Upper lobe of left lung (tissue), 6 donors: ENCODE results near the gene DIAPH2. TPM values are rescaled to one million over a fixed set of nuclear protein-coding genes. Genes with fewer than 3 reads are reported as not detected.

Source experiments
- ATAC-seq, 2 donors: fragments of 200-7000 bp; cut with Tn5 transposase; one replicate each; pipeline ENCODE4 v1.9.1; 2022; ENCODE audit warnings: mild to moderate bottlenecking in 2 of 2, moderate library complexity in 2 of 2; ENCODE audit not compliant: low FRiP score in 2 of 2
- DNase-seq, 2 donors: peaks; one replicate each; pipeline ENCODE4 v3.0.0-alpha.2; 2019 to 2020
- H3K27ac ChIP-seq, 4 donors: fragments of 200-600 bp; sonication (generic); one replicate each; pipeline ENCODE4 v1.5.1; 2016 to 2019
- H3K27me3 ChIP-seq, 4 donors: fragments of 200-600 bp; sonication (generic); one replicate each; pipeline ENCODE4 v1.5.1; 2017 to 2019
- H3K36me3 ChIP-seq, 4 donors: fragments of 200-600 bp; sonication (generic); one replicate each; pipeline ENCODE4 v1.5.1; 2016 to 2019
- H3K4me1 ChIP-seq, 4 donors: fragments of 200-600 bp; sonication (generic); one replicate each; pipeline ENCODE4 v1.5.1; 2018 to 2019
- H3K4me3 ChIP-seq, 4 donors: fragments of 200-600 bp; sonication (generic); one replicate each; pipeline ENCODE4 v1.5.1; 2017 to 2019; ENCODE audit warnings: mild to moderate bottlenecking in 2 of 4, moderate library complexity in 1 of 4
- H3K9me3 ChIP-seq, 4 donors: fragments of 200-600 bp; sonication (generic); one replicate each; pipeline ENCODE4 v1.5.1; 2018 to 2019
- CTCF ChIP-seq, 6 experiments: fragments of 450-650 bp in 4 of 6; fragments of 200-600 bp in 2 of 6; sonication (generic) in 2 of 6; IDR thresholded peaks; one replicate each; pipeline ENCODE4 v1.5.1; 2016 to 2019; ENCODE audit warnings: antibody characterized with exemption in 6 of 6
- EP300 ChIP-seq, 4 donors: sonication (generic); formaldehyde crosslinking; IDR thresholded peaks; one replicate each; pipeline ENCODE4 v1.5.1; 2017; ENCODE audit warnings: antibody characterized with exemption in 4 of 4, control low read depth in 2 of 4
- POLR2A ChIP-seq, 4 donors: fragments of 450-650 bp; IDR thresholded peaks; one replicate each; pipeline ENCODE4 v1.5.1; 2016 to 2017; ENCODE audit warnings: antibody characterized with exemption in 4 of 4, mild to moderate bottlenecking in 2 of 4
- POLR2AphosphoS5 ChIP-seq, 2 donors: sonication (generic); formaldehyde crosslinking; IDR thresholded peaks; one replicate each; pipeline ENCODE4 v1.5.1; 2017; ENCODE audit warnings: antibody characterized with exemption in 2 of 2
- WGBS, 2 donors: methylation state at CpG; one replicate each; pipeline ENCODE4 v1.1.5; 2017 to 2018; 5-methylcytosine and 5-hydroxymethylcytosine counted together
- total RNA-seq, 6 donors: library from RNA; depleted of rRNA in 4 of 6; stranded (reverse); fragments of >200 nt in 4 of 6; gene quantifications; one replicate each; pipeline versions ENCODE4 v1.1.0 to v1.2.1, GENCODE V29; 2016 to 2021
- donor health status: DM: no; HTN: no; CAD: no; lungs with moderate emphysema.
- donor health status: DM: no; HTN: yes; CAD: no; lungs with severe emphysema.

DIAPH2 gene
- total RNA-seq, 6 donors from 2014 or later = 22.5 to 107 (median 44.1) TPM

- H3K4me3 ChIP-seq = no peak overlapping the region
- no peak for DNase-seq
- ATAC-seq = no peak
- H3K36me3 ChIP-seq = no peaks in the 10 kb centered on the region
- 59 to 65% methylated on average over 2 of the region's 2 CpGs for WGBS, 2 donors
- TF ChIP-seq EP300 (IDR thresholded peaks at IDR 0.05) (no peak), POLR2AphosphoS5 (IDR thresholded peaks at IDR 0.05) (no peak), POLR2A (IDR thresholded peaks at IDR 0.05) (no peak), CTCF (IDR thresholded peaks at IDR 0.05) (no peak)
- no peak overlapping the region for H3K27ac ChIP-seq
- H3K27me3 ChIP-seq = no peaks in the 10 kb centered on the region
- no peaks in the 10 kb centered on the region for H3K9me3 ChIP-seq
- H3K4me1 ChIP-seq = no peaks in the 10 kb centered on the region
These were observed 331.5 kb downstream of the DIAPH2 start for GRCh38 chrX:97016106-97016505.

GRCh38 chrX:97021680-97022079 lies 337.0 kb downstream of the DIAPH2 start:
- no peak overlapping the region for H3K27ac ChIP-seq
- ATAC-seq (no peak), DNase-seq (no peak)
- H3K4me1 ChIP-seq = no peaks in the 10 kb centered on the region
- no peaks in the 10 kb centered on the region for H3K9me3 ChIP-seq
- 60 to 77% methylated on average over 3 of the region's 3 CpGs for WGBS, 2 donors
- no peak for TF ChIP-seq EP300 (IDR thresholded peaks at IDR 0.05)
- no peak for TF ChIP-seq POLR2AphosphoS5 (IDR thresholded peaks at IDR 0.05)
- no peak for TF ChIP-seq POLR2A (IDR thresholded peaks at IDR 0.05)
- no peak for TF ChIP-seq CTCF (IDR thresholded peaks at IDR 0.05)
- H3K4me3 ChIP-seq = no peak overlapping the region
- no peaks in the 10 kb centered on the region for H3K36me3 ChIP-seq
- H3K27me3 ChIP-seq = no peaks in the 10 kb centered on the region

- no peak for TF ChIP-seq POLR2A (IDR thresholded peaks at IDR 0.05)
- no peak for TF ChIP-seq EP300 (IDR thresholded peaks at IDR 0.05)
- TF ChIP-seq CTCF (IDR thresholded peaks at IDR 0.05) = no peak
- TF ChIP-seq POLR2AphosphoS5 (IDR thresholded peaks at IDR 0.05) = no peak
- no peak overlapping the region for H3K4me3 ChIP-seq
- WGBS, 2 donors = 58 to 61% methylated on average over 2 of the region's 2 CpGs
- no peaks in the 10 kb centered on the region for H3K4me1 ChIP-seq
- DNase-seq = no peak
- H3K27ac ChIP-seq = no peak overlapping the region
- no peaks in the 10 kb centered on the region for H3K9me3 ChIP-seq
- H3K27me3 ChIP-seq = no peaks in the 10 kb centered on the region
- H3K36me3 ChIP-seq = no peaks in the 10 kb centered on the region
- ATAC-seq = no peak
These were observed 341.8 kb downstream of the DIAPH2 start for GRCh38 chrX:97026406-97026805.

GRCh38 chrX:97027384-97027922 lies 342.8 kb downstream of the DIAPH2 start:
- H3K27me3 ChIP-seq = no peaks in the 10 kb centered on the region
- 63 to 88% methylated on average over 6 of the region's 6 CpGs for WGBS, 2 donors
- no peak overlapping the region for H3K4me3 ChIP-seq
- no peaks in the 10 kb centered on the region for H3K9me3 ChIP-seq
- TF ChIP-seq CTCF (IDR thresholded peaks at IDR 0.05) (no peak), POLR2A (IDR thresholded peaks at IDR 0.05) (no peak), EP300 (IDR thresholded peaks at IDR 0.05) (no peak), POLR2AphosphoS5 (IDR thresholded peaks at IDR 0.05) (no peak)
- H3K4me1 ChIP-seq = no peaks in the 10 kb centered on the region
- H3K36me3 ChIP-seq = no peaks in the 10 kb centered on the region
- ATAC-seq (no peak), DNase-seq (no peak)
- H3K27ac ChIP-seq = no peak overlapping the region

- DNase-seq (no peak), ATAC-seq (no peak)
- 87 to 89% methylated on average over 2 of the region's 2 CpGs for WGBS, 2 donors
- no peaks in the 10 kb centered on the region for H3K4me1 ChIP-seq
- TF ChIP-seq EP300 (IDR thresholded peaks at IDR 0.05) (no peak), POLR2A (IDR thresholded peaks at IDR 0.05) (no peak), CTCF (IDR thresholded peaks at IDR 0.05) (no peak), POLR2AphosphoS5 (IDR thresholded peaks at IDR 0.05) (no peak)
- H3K36me3 ChIP-seq = no peaks in the 10 kb centered on the region
- no peaks in the 10 kb centered on the region for H3K27me3 ChIP-seq
- H3K27ac ChIP-seq = no peak overlapping the region
- no peak overlapping the region for H3K4me3 ChIP-seq
- no peaks in the 10 kb centered on the region for H3K9me3 ChIP-seq
These were observed 345.8 kb downstream of the DIAPH2 start for GRCh38 chrX:97030463-97030862.
